ENCODE measurements around the gene SRC.

SRC gene

DNA sequence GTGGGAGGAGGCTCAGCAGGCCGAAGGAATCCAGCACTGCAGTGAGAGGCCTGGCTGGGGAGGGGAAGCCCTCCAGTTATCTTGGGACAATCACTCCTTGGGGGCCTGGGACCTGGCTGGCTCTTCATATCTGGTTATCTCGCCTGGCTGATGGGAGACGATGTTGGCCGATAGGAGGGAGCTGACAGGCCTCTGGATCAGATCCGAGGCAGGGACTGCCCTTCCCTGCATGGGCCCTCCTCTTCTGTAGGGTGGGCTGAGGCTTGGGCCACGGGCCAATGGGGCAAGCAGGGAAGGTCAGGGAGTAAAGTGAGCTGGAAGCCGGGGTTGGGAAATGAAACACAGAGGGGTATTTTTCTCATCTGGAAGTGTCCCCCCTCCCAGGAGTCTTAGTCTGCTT lies 31.3 kb upstream of the SRC start:
- DNase-seq (ENCODE audit: extremely low spot score, insufficient read length, low read depth) (no peak), FAIRE-seq (no peak)

- no peak for FAIRE-seq
Measured at GRCh38 chr20:37315021-37315451, 30.9 kb upstream of the SRC start.

GRCh38 chr20:37315452-37316110 lies 30.4 kb upstream of the SRC start:
- FAIRE-seq (no peak), DNase-seq (ENCODE audit: extremely low spot score, insufficient read length, low read depth) (no peak)

More at GRCh38 chr20:37315021-37315451, 30.9 kb upstream of the SRC start:
- no peak for DNase-seq (ENCODE audit: extremely low spot score, insufficient read length, low read depth)

- FAIRE-seq (peak; percentile 84), DNase-seq (ENCODE audit: extremely low spot score, insufficient read length, low read depth) (peak; percentile 58)
Measured at GRCh38 chr20:37316116-37316774, 29.7 kb upstream of the SRC start.

GRCh38 chr20:37316775-37317170 lies 29.2 kb upstream of the SRC start:
- DNase-seq (ENCODE audit: extremely low spot score, insufficient read length, low read depth) (no peak), FAIRE-seq (no peak)

DNA sequence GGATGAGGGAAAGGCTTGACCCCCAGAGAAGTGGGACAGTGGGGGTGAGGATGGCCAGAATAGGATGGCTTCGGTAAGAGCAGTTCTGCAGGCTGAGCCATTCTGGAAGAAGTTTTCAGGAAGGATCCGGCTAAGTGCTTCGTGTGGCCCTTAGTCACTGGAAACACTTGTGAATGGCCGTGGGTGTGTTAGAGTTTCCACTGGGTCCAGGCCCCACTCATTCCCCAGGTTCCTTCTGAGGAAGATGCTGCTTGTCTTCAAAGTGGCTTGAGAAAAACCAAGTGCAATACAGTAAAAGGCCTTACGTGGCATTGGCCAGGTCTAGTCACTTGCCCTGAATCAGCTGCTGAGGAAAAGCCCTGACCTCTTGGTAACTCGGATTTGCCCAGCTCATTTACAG lies 28.6 kb upstream of the SRC start:
- DNase-seq (ENCODE audit: extremely low spot score, insufficient read length, low read depth) (no peak), FAIRE-seq (no peak)

GRCh38 chr20:37317994-37318640 lies 27.8 kb upstream of the SRC start:
- DNase-seq (ENCODE audit: extremely low spot score, insufficient read length, low read depth): no peak
- FAIRE-seq: no peak

GRCh38 chr20:37319151-37319671 lies 26.7 kb upstream of the SRC start:
- DNase-seq (ENCODE audit: extremely low spot score, insufficient read length, low read depth) (no peak), FAIRE-seq (no peak)

DNA sequence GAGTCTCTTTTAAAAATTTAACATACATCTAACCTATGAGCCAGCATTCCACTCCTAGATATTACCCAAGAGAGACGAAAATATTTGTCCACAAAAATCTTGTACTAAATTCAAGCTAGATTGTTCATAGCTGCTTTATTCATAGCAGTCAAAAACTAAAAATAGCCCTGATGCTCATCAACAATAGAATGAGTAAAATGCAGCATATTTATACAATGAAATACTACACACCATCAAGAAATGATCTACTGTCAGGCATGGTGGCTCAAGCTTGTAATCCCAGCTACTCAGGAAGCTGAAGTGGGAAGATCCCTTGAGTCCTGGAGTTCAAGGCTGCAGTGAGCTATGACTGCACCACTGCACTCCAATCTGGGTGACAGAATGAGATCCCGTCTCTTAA lies 22.0 kb upstream of the SRC start:
- DNase-seq (ENCODE audit: extremely low spot score, insufficient read length, low read depth) (no peak), FAIRE-seq (no peak)

DNA sequence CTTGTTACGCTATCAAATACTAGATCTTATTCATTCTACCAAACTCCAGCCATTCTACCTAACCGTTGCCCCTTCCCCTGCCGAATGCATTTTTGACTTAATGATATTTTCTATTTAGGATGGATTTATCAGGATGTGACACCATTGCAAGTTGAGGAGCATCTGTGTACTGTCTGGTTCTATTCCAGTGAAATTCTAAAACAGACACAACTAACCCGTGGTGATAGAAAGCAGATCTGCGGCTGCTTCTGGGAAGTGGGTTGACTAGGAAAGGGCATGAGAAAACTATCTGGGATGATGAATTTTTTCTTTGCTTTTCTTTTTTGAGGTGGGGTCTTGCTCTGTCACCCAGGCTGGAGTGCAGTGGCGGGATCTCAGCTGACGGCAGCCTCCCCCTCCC lies 20.7 kb upstream of the SRC start:
- FAIRE-seq (no peak), DNase-seq (ENCODE audit: extremely low spot score, insufficient read length, low read depth) (no peak)

GRCh38 chr20:37326666-37327065 lies 19.3 kb upstream of the SRC start:
- DNase-seq (ENCODE audit: extremely low spot score, insufficient read length, low read depth) (no peak), FAIRE-seq (no peak)

- FAIRE-seq: no peak
Measured at GRCh38 chr20:37327748-37328147, 18.2 kb upstream of the SRC start.

GRCh38 chr20:37328149-37328945 lies 17.6 kb upstream of the SRC start:
- FAIRE-seq: no peak

More at GRCh38 chr20:37327748-37328147, 18.2 kb upstream of the SRC start:
- DNase-seq (ENCODE audit: extremely low spot score, insufficient read length, low read depth): no peak

DNA sequence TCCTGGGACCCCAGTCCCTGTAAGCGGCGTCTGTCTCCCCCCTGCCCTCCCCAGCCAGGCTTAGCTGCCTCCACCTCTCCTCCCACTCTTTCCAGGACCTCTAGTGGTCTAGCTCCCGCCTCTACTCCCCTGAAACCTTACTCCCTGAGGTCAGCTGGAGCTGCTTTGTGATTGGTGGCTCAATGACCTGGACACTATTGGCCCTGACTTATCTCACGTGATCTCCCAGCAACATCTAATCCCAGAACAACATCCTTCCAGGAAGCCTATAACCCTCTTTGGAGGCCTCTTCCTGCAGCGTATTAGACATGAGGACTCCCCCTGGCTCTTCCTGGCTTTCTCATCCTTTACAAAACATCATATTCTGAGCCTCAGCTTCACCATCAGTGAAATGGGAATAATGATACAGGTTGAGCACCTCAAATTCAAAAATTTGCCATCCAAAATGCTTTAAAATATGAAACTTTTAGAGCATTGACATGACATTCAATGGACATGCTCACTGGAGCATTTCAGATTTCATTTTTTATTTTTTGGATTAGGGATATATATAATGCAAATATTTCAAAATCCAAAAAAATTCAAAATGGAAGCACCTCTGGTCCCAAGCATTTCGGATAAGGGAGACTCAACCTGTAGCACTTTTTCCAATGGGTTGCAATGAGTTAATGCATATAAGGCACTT lies 16.3 kb upstream of the SRC start:
- FAIRE-seq (no peak), DNase-seq (ENCODE audit: extremely low spot score, insufficient read length, low read depth) (no peak)

More at GRCh38 chr20:37328149-37328945, 17.6 kb upstream of the SRC start:
- no peak for DNase-seq (ENCODE audit: extremely low spot score, insufficient read length, low read depth)

GRCh38 chr20:37330316-37330715 lies 15.6 kb upstream of the SRC start:
- no peak for DNase-seq (ENCODE audit: extremely low spot score, insufficient read length, low read depth)
- FAIRE-seq: no peak

- no peak for DNase-seq (ENCODE audit: extremely low spot score, insufficient read length, low read depth)
- FAIRE-seq: no peak
Measured at GRCh38 chr20:37331060-37331857, 14.7 kb upstream of the SRC start.

GRCh38 chr20:37333130-37333847 lies 12.7 kb upstream of the SRC start:
- FAIRE-seq (no peak), DNase-seq (ENCODE audit: extremely low spot score, insufficient read length, low read depth) (no peak)

DNA sequence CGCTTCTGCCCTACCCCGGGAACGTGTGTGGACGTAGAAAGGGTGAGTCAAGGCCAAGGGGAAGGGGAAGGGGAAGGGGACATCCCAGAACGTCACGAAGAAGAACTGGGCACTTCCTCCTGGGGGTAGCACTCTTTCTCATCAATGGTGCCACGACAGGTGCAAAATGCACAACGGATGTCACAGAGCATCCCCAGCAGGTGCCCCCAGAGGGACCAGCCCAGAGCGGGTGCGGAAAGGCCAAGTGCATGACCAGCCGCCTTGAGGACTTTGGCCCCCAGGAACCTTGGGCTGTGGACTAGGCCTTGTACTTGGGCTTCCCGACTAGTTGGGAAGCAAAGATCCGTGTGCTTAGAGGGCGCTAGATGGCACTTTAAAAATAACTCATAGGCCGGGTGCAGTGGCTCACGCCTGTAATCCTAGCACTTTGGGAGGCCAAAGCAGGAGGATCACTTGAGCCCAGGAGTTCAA lies 12.1 kb upstream of the SRC start:
- FAIRE-seq (no peak), DNase-seq (ENCODE audit: extremely low spot score, insufficient read length, low read depth) (no peak)

Measured in GM18507 (cell line).